Epithelial cell of proximal tubule (primary cell): ENCODE data around the gene KCNE5. TPM values are rescaled to one million over a fixed set of nuclear protein-coding genes. Genes with fewer than 3 reads are reported as not detected.
A peak's percentile ranks its signal among the peaks of the same experiment; 100 is the strongest.
"Not testable (repeated sequence)": the region's sequence is repeated elsewhere in the genome, so short reads cannot be mapped to it uniquely, and the experiment has no call there.

Experiments
- DNase-seq: peaks from one replicate; pipeline ENCODE4 v3.0.0-alpha.2; 2011; ENCODE audit warnings: low read depth
- H3K4me3 ChIP-seq: 2 replicates; pipeline ENCODE4 v1.5.1; 2011; ENCODE audit warnings: low read depth, mild to moderate bottlenecking, low read length
- CTCF ChIP-seq: conservative IDR thresholded peaks from 2 replicates; pipeline ENCODE4 v1.5.1; 2012; ENCODE audit warnings: low read depth, mild to moderate bottlenecking, low read length
- total RNA-seq: library from RNA; depleted of rRNA; stranded (reverse); fragments of >200 nt; gene quantifications from 2 replicates; pipeline ENCODE4 v1.2.3, GENCODE V29; 2015

The KCNE5 gene
- total RNA-seq, 1 donor from 2014 or later, result not detected

- no peak for TF ChIP-seq CTCF
- H3K4me3 ChIP-seq, result no peak overlapping the region
- DNase-seq, result no peak
Observed at GRCh38 chrX:109656774-109657173, 31.8 kb upstream of the KCNE5 start.

- no peak for TF ChIP-seq CTCF
- H3K4me3 ChIP-seq, result no peak overlapping the region
- no peak for DNase-seq
Observed at GRCh38 chrX:109655502-109656201, 30.7 kb upstream of the KCNE5 start.

GRCh38 chrX:109654516-109655109, 29.6 kb upstream of the KCNE5 start:
- no peak overlapping the region for H3K4me3 ChIP-seq
- no peak for TF ChIP-seq CTCF
- DNase-seq, result no peak

GRCh38 chrX:109644671-109645070, 19.7 kb upstream of the KCNE5 start:
- not testable (repeated sequence) for DNase-seq, H3K4me3 ChIP-seq

GRCh38 chrX:109643687-109644086, 18.7 kb upstream of the KCNE5 start:
- no peak for TF ChIP-seq CTCF
- no peak overlapping the region for H3K4me3 ChIP-seq
- DNase-seq, result no peak

- no peak for TF ChIP-seq CTCF
- DNase-seq, result no peak
- no peak overlapping the region for H3K4me3 ChIP-seq
Observed at GRCh38 chrX:109638158-109638557, 13.2 kb upstream of the KCNE5 start.

- not testable (repeated sequence) for H3K4me3 ChIP-seq, DNase-seq
Observed at GRCh38 chrX:109637477-109637876, 12.5 kb upstream of the KCNE5 start.

- DNase-seq, result no peak
- peak; percentile 53 for TF ChIP-seq CTCF
- no peak overlapping the region for H3K4me3 ChIP-seq
Observed at GRCh38 chrX:109635146-109635545, 10.2 kb upstream of the KCNE5 start.
